22Rv1 (cell line): ENCODE results near the gene METTL27.
A peak's percentile ranks its signal among the peaks of the same experiment; 100 is the strongest.

Experiments
- H3K27ac ChIP-seq: fragments of 450-650 bp; 2 replicates; pipeline ENCODE4 v1.5.1; 2017
- CTCF ChIP-seq: fragments of 450-650 bp; IDR thresholded peaks from 2 replicates; pipeline ENCODE4 v1.5.1; 2017; ENCODE audit warnings: mild to moderate bottlenecking
- ZFX ChIP-seq: fragments of 450-650 bp; IDR thresholded peaks from 2 replicates; pipeline ENCODE4 v1.6.1; 2017; ENCODE audit warnings: antibody characterized with exemption, borderline replicate concordance

The METTL27 gene, protein sequence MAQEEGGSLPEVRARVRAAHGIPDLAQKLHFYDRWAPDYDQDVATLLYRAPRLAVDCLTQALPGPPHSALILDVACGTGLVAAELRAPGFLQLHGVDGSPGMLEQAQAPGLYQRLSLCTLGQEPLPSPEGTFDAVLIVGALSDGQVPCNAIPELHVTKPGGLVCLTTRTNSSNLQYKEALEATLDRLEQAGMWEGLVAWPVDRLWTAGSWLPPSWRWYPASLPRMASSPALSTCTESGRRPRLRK

GRCh38 chr7:73842067-73842976, at the start of gene METTL27:
Gene METTL27 (minus strand): TSS chr7:73842516. CDS start chr7:73842140, 376 bp downstream.
- H3K27ac ChIP-seq = peak within 1 kb of the TSS; percentile 51
- no peak for TF ChIP-seq ZFX

DNA sequence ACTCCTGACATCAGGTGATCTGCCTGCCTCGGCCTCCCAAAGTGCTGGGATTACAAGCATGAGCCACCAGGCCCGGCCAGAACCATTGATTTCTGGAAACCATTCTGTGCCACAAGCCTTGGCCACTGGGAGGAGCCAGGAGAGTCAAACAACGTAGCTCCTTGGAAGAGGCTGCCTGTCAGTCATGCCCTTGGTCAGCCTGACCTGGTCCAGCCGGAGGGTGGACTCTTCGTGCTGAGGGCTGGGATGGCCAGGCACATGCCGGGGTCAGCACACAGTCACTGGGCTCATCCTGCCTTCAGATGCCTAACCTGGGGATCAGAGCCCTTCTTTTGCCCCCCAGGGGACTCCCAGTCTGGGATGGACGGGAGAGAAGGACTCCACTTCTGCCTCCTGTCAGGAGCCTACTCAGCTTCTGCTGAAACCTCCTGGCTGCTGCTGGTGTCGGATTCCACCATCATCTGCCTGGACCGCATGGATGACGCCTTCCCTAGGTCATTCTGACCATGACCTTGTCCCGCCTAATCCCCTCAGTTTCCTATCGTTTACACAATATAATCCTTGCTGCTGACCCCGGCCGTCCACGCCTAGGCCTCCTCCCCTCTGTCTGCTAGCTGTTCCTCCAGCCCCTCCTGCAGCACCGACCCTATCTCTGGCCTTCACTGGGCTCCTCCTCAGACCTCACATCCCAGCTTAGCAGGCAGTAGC, 49.0 kb upstream of the METTL27 start:
- H3K27ac ChIP-seq = no peak overlapping the region
- TF ChIP-seq ZFX (no peak), CTCF (no peak)

DNA sequence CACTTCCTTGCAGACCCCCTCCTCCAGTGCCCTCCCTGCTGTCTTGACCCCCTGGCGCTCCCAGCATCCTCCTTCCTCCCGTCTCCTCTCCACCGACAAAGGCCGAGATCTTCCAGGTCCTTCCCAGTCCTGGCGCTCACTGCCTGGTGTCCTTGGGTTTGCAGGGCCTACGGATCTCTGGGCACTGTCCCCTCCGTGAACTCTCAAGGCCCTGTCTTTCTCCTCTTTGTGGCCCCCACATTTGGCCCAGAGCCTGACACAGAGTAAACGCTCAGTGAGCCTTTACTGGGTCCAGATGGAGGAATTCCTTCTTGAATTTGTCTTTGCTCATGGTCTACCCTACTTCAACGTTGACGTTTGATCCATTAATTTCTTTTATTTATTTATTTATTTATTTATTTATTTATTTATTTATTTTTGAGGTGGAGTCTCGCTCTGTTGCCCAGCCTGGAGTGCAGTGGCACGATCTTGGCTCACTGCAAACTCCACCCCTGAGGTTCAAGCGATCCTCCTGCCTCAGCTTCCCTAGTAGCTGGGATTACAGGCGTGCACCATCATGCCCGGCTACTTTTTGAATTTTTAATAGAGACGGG, 48.3 kb upstream of the METTL27 start:
- TF ChIP-seq ZFX = no peak
- no peak for TF ChIP-seq CTCF
- H3K27ac ChIP-seq = no peak overlapping the region

- TF ChIP-seq ZFX (no peak), CTCF (peak; percentile 16; the same call in 1 of the 2 replicates)
- peak overlapping the region; percentile 6; the same call in 1 of the 2 replicates for H3K27ac ChIP-seq
These were observed 46.6 kb upstream of the METTL27 start for GRCh38 chr7:73888959-73889358.

DNA sequence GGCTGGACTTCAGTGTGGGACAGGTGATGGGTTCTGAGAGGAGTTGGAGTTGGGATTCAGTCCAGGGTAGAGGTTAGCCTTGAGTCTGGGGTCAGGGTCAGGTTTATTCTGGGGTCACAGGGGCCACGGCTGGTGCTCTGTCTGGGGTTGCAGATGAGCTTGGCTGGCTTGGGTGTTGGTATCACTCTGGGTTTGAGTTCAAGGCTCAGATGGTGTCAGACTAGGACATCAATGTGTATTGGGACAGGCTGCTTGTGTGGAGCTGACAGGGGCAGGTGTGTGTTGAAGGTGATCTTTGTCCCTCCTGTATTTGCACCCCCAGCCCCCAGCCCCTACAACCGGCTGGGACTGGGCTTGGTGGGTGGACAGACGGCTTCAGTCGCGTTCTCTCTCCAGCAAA, 45.4 kb upstream of the METTL27 start:
- H3K27ac ChIP-seq = no peak overlapping the region
- TF ChIP-seq CTCF (no peak), ZFX (no peak)

DNA sequence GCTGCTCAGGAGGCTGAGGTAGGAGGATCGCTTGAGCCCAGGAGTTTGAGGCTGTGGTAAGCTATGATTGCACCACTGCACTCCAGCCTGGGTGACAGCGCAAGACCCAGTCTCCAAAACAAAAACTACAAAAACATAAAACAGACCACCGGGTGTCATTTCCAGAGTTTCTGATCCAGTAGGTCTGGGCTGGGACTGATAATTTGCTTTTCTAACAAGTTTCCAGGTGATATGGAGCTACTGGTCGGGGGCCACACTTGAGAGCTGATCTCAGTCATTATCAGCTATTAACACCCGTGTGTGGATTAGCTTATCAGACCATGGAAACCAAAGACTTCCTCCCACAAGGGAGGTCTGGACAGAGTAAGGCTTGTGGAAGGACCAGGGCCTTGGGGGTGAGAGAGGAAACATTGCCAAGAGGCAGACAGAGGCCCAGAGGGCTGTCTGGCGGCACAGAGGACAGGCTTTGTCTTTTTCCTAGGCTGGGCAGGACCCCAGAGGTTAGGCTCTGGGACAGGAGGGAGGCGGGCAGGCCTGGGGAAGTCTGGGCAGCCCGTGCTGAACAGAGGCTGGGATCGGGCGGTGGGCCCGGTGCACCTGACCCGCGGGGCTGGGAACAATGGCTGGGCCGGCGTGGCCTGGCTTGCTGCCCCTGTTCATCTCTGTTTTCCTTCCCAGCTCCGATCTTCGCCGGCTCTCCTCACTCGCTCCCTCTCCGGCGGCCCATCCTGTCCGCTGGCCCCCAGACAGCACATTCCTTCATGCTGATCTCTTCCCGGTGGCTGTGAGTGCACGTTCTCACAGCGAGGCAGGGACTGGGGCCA, 43.9 kb upstream of the METTL27 start:
- TF ChIP-seq CTCF = no peak
- TF ChIP-seq ZFX = no peak
- no peak overlapping the region for H3K27ac ChIP-seq
